GM23338 (cell line): ENCODE data around the gene CYGB. TPM values are rescaled to one million over a fixed set of nuclear protein-coding genes. Genes with fewer than 3 reads are reported as not detected.
A peak's percentile ranks its signal among the peaks of the same experiment; 100 is the strongest.

Experiments used
- ATAC-seq: fragments of 200-7000 bp; cut with Tn5 transposase; 3 replicates; pipeline ENCODE4 v1.9.1; 2020
- DNase-seq: peaks from one replicate; pipeline ENCODE4 v3.0.0-alpha.2; 2015; ENCODE audit warnings: low spot score
- H2AFZ ChIP-seq: fragments of 200-600 bp; sonication (generic); 2 replicates; pipeline ENCODE4 v1.8.0; 2016; ENCODE audit warnings: antibody characterized with exemption, mild to moderate bottlenecking, moderate library complexity
- H3F3A ChIP-seq: fragments of 200-600 bp; sonication (generic); replicated peaks from 2 replicates; pipeline ENCODE4 v1.8.0; 2017; ENCODE audit warnings: antibody characterized with exemption, mixed run types, low read depth
- H3K27ac ChIP-seq: fragments of 200-600 bp; sonication (generic); 2 replicates; pipeline ENCODE4 v1.6.1; 2016; ENCODE audit warnings: low read depth
- H3K27me3 ChIP-seq: fragments of 200-600 bp; sonication (generic); 2 replicates; pipeline ENCODE4 v1.8.0; 2016; ENCODE audit warnings: mild to moderate bottlenecking, mixed run types, moderate library complexity; ENCODE audit not compliant: insufficient read depth
- H3K36me3 ChIP-seq: fragments of 200-600 bp; sonication (generic); 2 replicates; pipeline ENCODE4 v1.8.0; 2016; ENCODE audit warnings: mild to moderate bottlenecking; ENCODE audit not compliant: insufficient read depth
- H3K4me1 ChIP-seq: fragments of 200-600 bp; sonication (generic); 2 replicates; pipeline ENCODE4 v1.8.0; 2016; ENCODE audit warnings: mild to moderate bottlenecking, moderate library complexity; ENCODE audit not compliant: insufficient read depth
- H3K4me2 ChIP-seq: fragments of 200-600 bp; sonication (generic); 2 replicates; pipeline ENCODE4 v1.7.1; 2017; ENCODE audit warnings: mixed run types
- H3K4me3 ChIP-seq: fragments of 200-600 bp; sonication (generic); 2 replicates; pipeline ENCODE4 v1.6.1; 2016; ENCODE audit warnings: mixed run types
- H3K79me2 ChIP-seq: fragments of 200-600 bp; sonication (generic); replicated peaks from 2 replicates; pipeline ENCODE4 v1.8.0; 2017; ENCODE audit warnings: mild to moderate bottlenecking; ENCODE audit not compliant: insufficient read depth
- H3K9me2 ChIP-seq: fragments of 200-600 bp; sonication (generic); 2 replicates; pipeline ENCODE4 v1.8.0; 2017; ENCODE audit not compliant: insufficient read depth
- H4K20me1 ChIP-seq: fragments of 200-600 bp; sonication (generic); replicated peaks from 2 replicates; pipeline ENCODE4 v1.8.0; 2017; ENCODE audit warnings: mild to moderate bottlenecking; ENCODE audit not compliant: insufficient read depth
- H3K27ac Mint-ChIP-seq: 2 replicates; pipeline ENCODE4 v1.8.0; 2020; ENCODE audit warnings: inconsistent platforms, mild to moderate bottlenecking, moderate library complexity, mixed read lengths
- H3K27me3 Mint-ChIP-seq: 3 replicates; pipeline ENCODE4 v1.8.0; 2022; ENCODE audit warnings: low read depth, mild to moderate bottlenecking, moderate library complexity, mixed read lengths, inconsistent platforms; ENCODE audit not compliant: insufficient read depth, poor library complexity
- H3K36me3 Mint-ChIP-seq: 3 replicates; pipeline ENCODE4 v1.8.0; 2021; ENCODE audit warnings: low read depth, mild to moderate bottlenecking, inconsistent platforms, moderate library complexity, mixed read lengths
- H3K4me1 Mint-ChIP-seq: 3 replicates; pipeline ENCODE4 v1.8.0; 2020; ENCODE audit warnings: mild to moderate bottlenecking, inconsistent platforms, mixed read lengths
- H3K4me3 Mint-ChIP-seq: 3 replicates; pipeline ENCODE4 v1.8.0; 2021; ENCODE audit warnings: moderate library complexity, mild to moderate bottlenecking, inconsistent platforms, mixed read lengths
- H3K9me3 Mint-ChIP-seq: 3 replicates; pipeline ENCODE4 v1.8.0; 2020; ENCODE audit warnings: moderate library complexity, mild to moderate bottlenecking, inconsistent platforms, mixed read lengths
- EZH2 ChIP-seq: fragments of 200-600 bp; sonication (generic); IDR thresholded peaks from one replicate; pipeline ENCODE4 v1.8.0; 2017; ENCODE audit warnings: antibody characterized with exemption, mild to moderate bottlenecking, low read depth; ENCODE audit not compliant: unreplicated experiment
- EZH2phosphoT487 ChIP-seq: fragments of 200-600 bp; sonication (generic); IDR thresholded peaks from one replicate; pipeline ENCODE4 v1.8.1; 2018; ENCODE audit warnings: antibody characterized with exemption; ENCODE audit not compliant: unreplicated experiment
- REST ChIP-seq: IDR thresholded peaks from one replicate; pipeline ENCODE4 v1.6.1; 2018; ENCODE audit warnings: antibody characterized with exemption; ENCODE audit not compliant: unreplicated experiment
- ZNF114 ChIP-seq: fragments of 250-450 bp; sonication (Bioruptor Pico); IDR thresholded peaks from 2 replicates; pipeline ENCODE4 v1.5.0; 2020; ENCODE audit warnings: mild to moderate bottlenecking, moderate library complexity
- ZNF462 ChIP-seq: fragments of 250-450 bp; sonication (Bioruptor Pico); IDR thresholded peaks from 2 replicates; pipeline ENCODE4 v1.5.0; 2020; ENCODE audit warnings: mild to moderate bottlenecking, moderate library complexity
- polyA plus RNA-seq: library from polyadenylated mRNA; unstranded; fragments of >200 nt; fragmentation: Nextera tagmentation; extraction: Ambion mirVana; gene quantifications from 2 replicates; pipeline ENCODE4 v1.2.1, GENCODE V29; 2016
- total RNA-seq: library from RNA; depleted of rRNA; stranded (reverse); fragments of >200 nt; shearing (Covaris generic); gene quantifications from 2 replicates; pipeline ENCODE4 v1.2.3, GENCODE V29; 2014

Gene CYGB
- total and polyA plus RNA-seq, 2 experiments from 2014 or later = 1.2 to 1.7 TPM

GRCh38 chr17:76562734-76563148 lies 25.2 kb upstream of the CYGB start (continued):
- TF ChIP-seq ZNF462 (CRISPR knock-in tag) = no peak

- Histone ChIP-seq H3K9me2 (no peaks in the 10 kb centered on the region), H3K79me2 (peaks cover 53% of the 10 kb centered on the region), H4K20me1 (peaks cover 45% of the 10 kb centered on the region), H3K27me3 (no peaks in the 10 kb centered on the region), H3K27ac (peak overlapping the region; percentile 89), H3K4me2 (peak overlapping the region; percentile 96; the same call in 1 of the 2 replicates), H3K36me3 (peaks cover 43% of the 10 kb centered on the region), H2AFZ (no peak overlapping the region), H3F3A (peaks cover 51% of the 10 kb centered on the region), H3K4me3 (0 out of 2 replicates have a peak overlapping the region, but pooled peaks have one; percentile 97), H3K4me1 (peaks cover 42% of the 10 kb centered on the region)
- no peaks in the 10 kb centered on the region for H3K9me3 Mint-ChIP-seq
- peaks cover 48% of the 10 kb centered on the region for H3K4me1 Mint-ChIP-seq
- peak overlapping the region; percentile 37; the same call in 2 of the 3 replicates for H3K4me3 Mint-ChIP-seq
- peak overlapping the region; percentile 46; the same call in 1 of the 2 replicates for H3K27ac Mint-ChIP-seq
- peaks cover 90% of the 10 kb centered on the region for H3K36me3 Mint-ChIP-seq
- H3K27me3 Mint-ChIP-seq = peaks cover 12% of the 10 kb centered on the region
- no peak for ATAC-seq
- no peak for DNase-seq
- no peak for TF ChIP-seq ZNF462 (CRISPR knock-in tag)
- TF ChIP-seq EZH2phosphoT487 = no peak
- no peak for TF ChIP-seq ZNF114 (CRISPR knock-in tag)
- TF ChIP-seq REST = no peak
- TF ChIP-seq EZH2 = no peak
Measured at GRCh38 chr17:76561799-76562268, 24.3 kb upstream of the CYGB start.
